Heart left ventricle (tissue), 13 donors: ENCODE data around the gene ATP6V0A1.

Source experiments
- CTCF ChIP-seq, 12 donors: fragments of 200-600 bp; sonication (generic) in 4 of 12; IDR thresholded peaks; one replicate each; pipeline versions ENCODE4 v1.5.0 to v1.8.0; 2018 to 2022; ENCODE audit warnings: antibody characterized with exemption in 12 of 12, mild to moderate bottlenecking in 5 of 12
- POLR2A ChIP-seq, 2 donors: fragments of 450-650 bp; IDR thresholded peaks; one replicate each; pipeline ENCODE4 v1.6.1; 2017; ENCODE audit warnings: antibody characterized with exemption in 2 of 2, mild to moderate bottlenecking in 2 of 2, moderate library complexity in 2 of 2
- donor health status: ischemic (EF 13 %, LVEDD 7.1; RV severe dilation, severe dysfunction).
- donor health status: DM: no; HTN: yes; CAD: no.
- donor health status: DM: no; HTN: no; CAD: no.
- donor health status: ischemic (EF 25% LVEDD 6.9; RV normal size, moderate dysfunction).
- donor health status: ischemic (EF 25% LVEDD 5.7; RV mildly dilated, moderate dysfunction).
- donor health status: ischemic (EF 35%, LVEDD 5.7; RV mildly dilated, moderate dysfunction).
- donor health status: nonischemic (EF 11% LVEDD 7.7; RV severe dilation, severe dysfunction).
- donor health status: DM: yes; HTN: yes; CAD: no.
- donor health status: PGD.
- donor health status: ischemic (EF 29% LVEDD 5.4; RV normal size, mild dysfunction).
- donor health status: nonischemic (EF 23%, LVEDD 6.1; RV moderate dilation, normal function).

GRCh38 chr17:42429726-42430447 lies 28.8 kb upstream of the ATP6V0A1 start:
- TF ChIP-seq CTCF (IDR thresholded peaks at IDR 0.05) (no peak), POLR2A (IDR thresholded peaks at IDR 0.05) (no peak)
